NCI-H1417 treated with DMSO at 0.1 percent for 48 hours (cell line): ENCODE results near the gene DNAAF3.
"Not testable (repeated sequence)": the region's sequence is repeated elsewhere in the genome, so short reads cannot be mapped to it uniquely, and the experiment has no call there.

Experiments
- DNase-seq: peaks from one replicate; lab custom pipeline; 2025; lab: John Stamatoyannopoulos, UW

DNAAF3 gene

DNA sequence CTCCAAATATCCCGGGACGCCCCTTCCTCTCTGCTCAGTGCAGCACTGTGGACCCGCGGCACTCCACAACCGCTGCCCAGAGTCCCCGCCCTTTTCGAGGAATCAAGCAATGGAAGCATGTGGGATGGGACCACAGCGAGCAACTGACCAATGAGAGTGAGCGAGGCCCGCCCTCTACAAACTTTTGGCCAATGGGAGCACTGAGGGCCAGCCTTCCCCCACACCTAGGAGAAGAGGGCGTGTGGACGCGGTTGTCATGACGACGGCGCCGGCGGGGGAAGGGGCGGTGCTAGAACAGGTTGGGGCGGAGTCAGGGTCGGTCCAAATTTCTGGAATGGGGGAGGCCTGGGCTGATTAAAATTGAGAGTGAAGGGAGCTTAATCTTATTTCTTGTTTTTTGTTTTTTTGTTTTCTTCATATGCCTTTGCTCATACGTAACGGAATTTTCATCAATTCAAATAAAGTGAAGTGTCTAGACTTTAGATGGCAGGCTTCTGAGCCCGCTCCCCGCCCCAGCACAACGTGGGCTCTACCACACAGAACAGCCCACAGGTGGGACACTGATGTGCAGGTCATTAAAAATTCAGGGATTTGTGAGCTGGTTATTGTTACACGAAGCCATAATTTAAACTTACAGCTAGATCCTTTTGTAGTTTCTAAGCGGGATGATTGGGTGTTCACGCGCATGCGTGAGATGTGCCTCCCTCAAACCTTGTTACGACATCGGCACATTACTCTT is at the start of gene DNAAF3:
DNAAF3 (minus strand) TSS at position 84 of the 739 bp plus-strand sequence. CDS start 200 bp downstream, outside the sequence.
- peak; percentile 93 for DNase-seq

DNA sequence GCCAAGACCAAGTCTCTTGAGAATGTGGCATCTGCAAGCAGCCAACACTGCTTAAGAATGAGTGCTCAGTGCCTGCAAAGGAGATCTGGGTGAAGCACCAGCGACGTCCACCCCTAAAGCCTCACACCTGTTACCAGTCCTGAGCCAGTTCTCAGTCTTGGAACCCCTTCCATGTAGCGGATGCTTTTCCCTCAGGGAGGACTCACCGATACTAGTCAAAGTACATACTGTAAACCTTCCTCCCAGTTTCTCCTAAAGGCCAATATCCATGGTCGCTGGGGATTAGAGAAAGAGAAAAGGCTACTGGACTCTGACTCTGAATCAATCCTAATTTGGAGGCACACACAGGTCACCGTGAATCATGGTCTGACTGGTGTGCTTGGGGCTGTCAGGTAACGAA is 47.1 kb upstream of the DNAAF3 start:
- no peak for DNase-seq

DNA sequence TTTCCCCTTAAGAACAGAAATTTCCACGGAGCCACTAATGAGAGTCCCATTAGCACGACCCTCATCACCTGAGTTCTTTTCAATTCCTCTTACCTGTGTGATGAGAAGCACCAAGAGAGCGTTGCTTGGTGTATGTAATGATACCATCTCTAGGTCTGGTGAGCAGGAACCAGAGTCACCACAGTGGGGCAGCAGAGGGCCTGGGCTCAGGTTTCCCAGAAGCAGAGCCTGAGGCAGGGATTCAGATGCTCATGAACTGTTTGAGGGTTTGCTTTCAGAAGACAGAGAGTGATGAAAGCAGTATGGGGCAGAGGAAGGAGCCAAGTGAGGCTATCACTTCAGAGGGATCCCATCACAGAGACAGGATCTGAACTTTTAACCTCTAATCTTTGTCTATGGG is 46.0 kb upstream of the DNAAF3 start:
- DNase-seq, result no peak

DNA sequence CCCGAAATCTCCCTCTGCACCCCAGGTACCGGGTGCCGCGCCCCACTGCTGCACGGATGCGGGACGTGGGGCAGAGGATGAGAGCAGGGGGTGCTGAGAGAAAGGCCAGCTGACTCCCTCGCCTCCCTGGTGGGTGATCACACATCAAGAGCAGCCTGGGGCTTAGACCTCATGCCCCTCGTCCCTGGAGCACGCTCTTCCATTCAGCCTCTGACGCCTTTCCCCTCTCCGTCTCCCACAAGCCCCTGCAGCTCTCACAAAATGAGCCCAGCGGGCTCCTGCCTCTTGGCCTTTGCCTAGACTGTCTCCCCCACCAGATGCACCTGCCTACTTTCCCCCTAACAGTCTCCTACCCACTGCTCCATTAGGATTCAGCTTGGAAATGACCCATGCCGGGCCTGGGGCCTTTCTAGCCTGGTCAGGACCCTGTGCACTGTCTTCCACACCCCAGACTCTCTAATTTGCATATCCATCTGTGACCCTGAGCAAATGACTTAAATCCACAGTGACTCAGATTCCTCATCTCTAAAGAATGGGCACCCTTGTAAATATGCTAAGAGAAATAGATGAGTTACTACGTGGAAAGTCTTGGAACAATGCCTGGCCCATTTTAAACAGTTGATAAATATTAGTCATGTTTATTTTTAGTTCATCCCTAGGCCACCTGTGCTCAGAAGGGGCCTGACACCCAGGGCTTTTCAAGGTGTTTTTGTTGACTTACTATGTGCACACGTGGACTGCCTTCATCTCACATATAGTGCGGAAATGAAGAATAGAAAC is 43.5 kb upstream of the DNAAF3 start:
- DNase-seq, result peak; percentile 13

DNA sequence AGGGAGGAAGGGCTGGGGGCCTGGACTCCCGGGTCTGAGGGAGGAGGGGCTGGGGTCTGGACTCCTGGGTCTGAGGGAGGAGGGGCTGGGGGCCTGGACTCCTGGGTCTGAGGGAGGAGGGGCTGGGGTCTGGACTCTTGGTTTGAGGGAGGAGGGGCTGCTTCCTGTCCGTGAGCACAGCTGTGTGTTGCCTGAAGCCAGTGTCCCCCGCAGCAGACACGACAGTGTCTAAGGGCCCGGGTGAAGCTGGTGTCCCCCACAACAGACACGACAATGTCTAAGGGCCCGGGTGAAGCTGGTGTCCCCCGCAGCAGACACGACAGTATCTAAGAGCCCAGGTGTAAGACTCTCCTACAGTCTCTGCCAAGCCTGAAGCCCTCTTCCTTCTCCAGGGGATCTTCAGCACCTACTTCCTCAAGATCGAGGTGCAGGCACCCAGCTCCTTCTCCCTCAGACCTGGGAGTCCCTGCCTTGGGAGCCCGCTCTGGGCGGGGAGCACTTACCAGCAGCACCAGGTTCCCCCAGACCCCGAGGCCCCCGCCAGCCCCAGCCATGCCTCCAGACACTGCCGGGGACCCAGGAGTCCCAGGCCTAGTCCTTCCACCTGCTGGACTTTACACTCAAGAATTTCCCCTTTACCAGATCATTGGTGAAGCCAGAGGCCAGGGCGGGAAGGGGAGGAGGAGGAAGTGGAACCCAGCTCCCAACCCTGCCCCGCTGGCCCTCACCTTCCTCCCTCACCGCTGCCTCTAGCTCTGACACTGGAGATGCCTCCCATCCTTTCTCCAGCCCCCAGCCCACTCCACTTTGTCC is 42.7 kb upstream of the DNAAF3 start, which contains the start of gene PTPRH:
PTPRH (minus strand) TSS at position 622 of the 813 bp plus-strand sequence; CDS start at position 554, 68 bp downstream.
- no peak for DNase-seq

DNA sequence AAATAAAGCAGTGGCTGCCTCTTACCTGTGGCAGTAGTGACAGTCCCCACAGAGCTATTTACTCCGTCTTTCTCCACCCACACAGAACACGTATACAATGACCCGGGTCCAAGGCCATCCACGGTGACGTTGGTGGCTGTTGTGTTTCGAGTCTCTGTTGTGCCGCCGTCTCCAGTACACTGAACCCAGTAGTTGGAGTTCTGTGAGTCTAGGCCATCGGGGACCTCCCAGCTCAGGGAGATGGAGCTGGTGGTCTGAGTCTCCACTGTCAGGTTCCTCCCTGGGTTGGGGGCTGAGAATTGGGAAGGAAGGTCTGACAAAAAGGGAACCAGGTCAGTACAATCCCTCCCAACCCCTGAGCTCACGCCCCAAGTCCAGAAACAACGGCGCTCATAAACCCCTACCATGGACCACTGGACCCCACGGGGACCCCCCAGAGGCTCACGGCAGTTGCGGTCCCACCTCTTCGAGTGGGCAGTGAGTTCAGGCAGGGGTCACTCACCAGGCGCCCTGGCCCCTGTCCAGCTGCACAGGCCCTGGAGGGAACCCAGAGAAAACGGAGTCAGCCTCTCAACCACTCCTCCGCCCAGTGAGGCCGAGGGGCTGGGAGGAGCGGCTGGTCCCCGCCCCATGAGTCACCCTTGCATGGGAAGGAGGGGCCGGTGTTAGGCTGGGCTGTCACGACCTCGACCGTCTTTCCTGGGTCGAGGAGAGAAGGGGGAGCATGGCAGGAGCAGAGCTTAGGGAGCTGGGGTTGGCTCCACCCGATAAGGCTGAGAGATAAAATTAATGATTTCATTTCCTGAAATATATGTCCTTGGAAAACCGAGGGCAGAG is 40.5 kb upstream of the DNAAF3 start:
- DNase-seq, result no peak

DNA sequence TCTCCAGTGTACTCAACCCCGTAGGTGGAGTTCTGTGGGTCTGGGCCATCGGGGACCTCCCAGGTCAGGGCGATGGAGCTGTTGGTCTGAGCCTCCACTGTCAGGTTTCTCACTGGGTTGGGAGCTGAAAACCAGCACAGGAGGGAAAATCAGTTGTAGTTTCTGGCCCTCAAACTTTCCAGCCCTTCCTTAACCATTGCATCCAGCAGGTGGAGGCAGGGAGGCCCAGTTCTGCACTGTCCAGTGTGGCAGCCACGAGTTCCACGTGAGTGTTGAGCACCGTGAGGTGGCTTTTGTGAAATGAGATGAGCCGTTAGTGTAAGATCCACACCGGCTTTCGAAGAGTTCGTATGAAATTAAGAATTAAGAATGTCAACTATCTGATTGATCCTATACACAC is 35.8 kb upstream of the DNAAF3 start:
- DNase-seq, result not testable (repeated sequence)

DNA sequence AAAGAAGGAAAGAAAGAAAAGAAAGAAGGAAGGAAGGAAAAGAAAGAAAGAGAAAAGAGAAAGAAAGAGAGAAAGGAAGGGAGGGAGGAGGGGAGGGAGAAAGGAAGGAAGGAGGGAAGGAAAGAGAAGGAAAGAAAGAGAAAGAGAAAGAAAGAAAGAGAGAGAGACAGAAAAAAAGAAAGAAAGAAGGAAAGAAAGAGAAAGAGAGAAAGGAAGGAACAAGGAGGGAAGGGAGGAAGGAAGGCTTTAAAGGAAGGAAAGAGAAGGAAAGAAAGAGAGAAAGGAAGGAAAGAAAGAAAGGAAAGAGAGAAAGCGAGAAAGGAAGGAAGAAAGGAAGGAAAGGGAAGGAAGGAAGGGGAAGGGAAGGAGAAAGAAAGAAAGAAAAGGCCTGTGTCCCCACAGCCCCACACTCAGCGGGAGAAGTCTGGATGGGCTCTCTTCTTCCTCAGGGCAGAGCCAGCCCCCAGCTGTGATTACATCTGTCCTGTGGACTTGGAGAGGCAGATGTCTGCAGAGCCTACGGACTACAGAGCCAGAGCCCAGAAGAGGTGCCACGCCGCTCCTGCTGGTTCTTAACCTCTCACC is 33.3 kb upstream of the DNAAF3 start:
- DNase-seq, result no peak

DNA sequence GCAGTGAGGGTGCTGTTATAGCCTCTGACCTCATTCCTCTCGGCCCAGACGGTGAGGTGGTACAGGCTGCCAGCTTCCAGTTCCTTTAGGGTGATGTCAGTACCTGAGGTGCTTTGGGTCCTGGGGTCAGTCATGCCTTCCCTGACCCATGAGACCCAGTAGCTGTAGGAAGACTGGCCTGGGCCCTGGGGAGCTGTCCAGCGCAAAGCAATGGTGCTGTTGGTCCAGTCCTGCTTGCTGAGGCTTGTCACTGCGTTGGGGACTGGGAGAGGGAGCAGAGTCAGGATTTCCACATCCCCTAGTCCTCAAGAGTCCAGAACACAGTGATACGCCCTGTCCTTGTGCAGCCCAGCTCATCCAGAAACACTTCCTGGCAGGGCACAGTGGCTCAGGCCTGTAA is 32.2 kb upstream of the DNAAF3 start:
- no peak for DNase-seq

DNA sequence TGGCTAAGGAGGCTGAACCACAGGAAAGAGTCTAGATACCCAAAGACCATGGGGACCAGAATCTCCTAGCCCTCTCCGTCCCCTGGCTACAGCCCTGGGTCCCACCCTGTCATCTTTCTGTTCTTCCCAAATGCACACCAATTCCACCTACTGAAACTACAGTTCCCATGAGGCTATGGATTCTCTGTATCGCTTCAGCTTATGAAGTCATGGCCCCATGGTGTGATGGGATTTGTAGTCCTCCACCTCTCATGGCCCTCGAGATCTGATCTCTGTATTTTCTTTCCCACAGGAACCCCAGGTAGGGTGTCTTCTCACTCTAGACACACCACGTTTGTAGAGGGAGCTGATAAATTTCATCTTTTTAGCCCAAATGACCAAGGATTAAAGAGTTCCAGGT is 31.1 kb upstream of the DNAAF3 start:
- DNase-seq, result no peak

DNA sequence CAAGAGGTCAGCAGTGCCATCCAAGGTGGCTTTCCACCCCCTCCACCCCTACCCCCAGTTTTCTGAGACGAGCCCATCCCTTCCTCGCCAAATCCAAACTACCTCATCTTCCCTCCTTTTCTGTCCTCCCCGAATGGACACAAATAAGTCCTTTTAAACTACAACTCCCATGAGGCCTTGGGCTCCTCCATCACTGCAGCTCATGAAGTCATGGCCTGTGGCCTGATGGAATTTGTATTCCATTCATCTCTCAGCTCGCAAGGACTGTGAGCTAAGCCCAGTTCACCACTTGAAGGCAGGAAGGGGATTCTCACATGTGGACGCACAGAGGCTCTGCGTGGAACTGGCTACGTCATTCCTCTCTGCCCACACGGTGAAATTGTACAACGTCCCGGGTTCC is 30.4 kb upstream of the DNAAF3 start:
- no peak for DNase-seq

DNA sequence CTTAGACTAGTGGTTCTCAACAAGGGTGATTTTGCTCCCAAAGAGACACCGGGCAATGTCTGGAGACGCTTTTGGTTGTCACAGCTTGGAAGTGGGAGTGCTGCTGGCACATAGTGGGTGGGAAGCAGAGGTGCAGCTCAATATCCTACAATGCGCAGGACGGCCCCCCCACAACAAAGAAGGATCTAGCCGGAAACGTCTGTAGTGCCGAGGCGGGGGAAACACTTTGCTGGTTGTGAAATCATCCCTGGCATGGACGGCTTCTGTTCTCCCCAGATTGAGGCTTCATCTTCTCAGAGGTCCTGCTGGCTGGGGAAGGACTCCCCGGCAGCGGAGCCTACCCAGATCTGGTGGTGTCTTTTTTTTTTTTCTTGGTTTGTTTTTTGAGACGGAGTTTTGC is 27.1 kb upstream of the DNAAF3 start:
- DNase-seq, result no peak

DNA sequence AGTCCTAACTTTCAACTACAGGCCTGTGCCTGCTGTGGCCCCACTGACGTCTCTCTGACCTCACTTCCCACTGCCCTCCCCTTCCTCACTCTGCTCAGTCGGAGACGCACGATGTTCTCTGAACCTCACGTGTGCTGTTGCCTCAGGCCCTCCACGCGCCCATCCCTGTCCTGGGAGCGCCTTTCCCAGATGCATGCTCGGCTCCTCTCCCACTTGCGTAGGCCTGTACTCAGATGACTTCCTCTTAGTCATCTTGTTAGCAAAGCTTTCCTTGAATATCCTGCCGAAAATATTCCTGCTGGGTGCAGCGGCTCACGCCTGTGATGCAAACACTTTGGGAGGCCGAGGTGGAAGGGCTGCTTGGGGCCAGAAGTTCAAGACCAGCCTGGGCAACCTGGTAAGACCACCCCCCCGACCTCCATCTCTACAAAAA is 23.0 kb upstream of the DNAAF3 start:
- DNase-seq, result no peak

DNA sequence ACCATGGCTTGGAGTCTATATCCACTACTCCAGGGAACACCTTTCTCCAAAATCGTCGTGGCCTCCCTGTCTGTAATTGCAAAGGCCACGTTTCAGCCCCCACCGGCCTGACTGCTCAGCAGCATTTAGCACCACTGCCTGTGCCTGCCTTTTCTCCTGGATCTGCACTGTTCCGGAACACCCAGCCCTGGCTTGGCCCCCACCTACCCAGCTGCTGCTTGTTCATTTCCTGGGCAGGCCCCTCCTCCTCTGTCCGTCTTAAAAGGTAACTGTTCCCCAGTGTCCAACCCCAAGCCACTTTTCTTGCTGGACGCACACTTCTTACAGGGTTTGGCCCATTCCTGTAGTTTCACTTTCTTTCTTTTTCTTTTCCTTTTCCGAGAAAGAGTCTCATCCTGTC is 22.2 kb upstream of the DNAAF3 start:
- DNase-seq, result no peak

DNA sequence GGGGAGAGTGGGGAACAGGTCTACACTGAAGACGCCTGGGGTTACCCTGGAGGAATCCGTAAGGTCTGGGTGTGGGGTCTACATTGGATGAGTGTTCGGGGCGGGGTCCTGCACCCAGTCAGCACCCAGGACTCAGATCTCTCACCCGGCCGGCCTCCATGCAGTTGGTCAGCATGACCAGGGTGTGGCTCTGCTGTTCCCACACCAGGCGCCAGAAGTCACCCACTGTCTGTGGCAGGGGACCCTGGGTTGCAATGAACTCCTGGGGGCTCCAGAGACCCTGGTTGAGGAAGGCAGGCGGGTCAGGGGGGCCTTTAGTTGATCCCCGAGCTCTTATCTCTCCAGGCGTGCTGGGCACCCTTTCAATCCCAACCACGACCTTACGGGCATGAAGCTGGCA is 19.7 kb upstream of the DNAAF3 start:
- no peak for DNase-seq

DNA sequence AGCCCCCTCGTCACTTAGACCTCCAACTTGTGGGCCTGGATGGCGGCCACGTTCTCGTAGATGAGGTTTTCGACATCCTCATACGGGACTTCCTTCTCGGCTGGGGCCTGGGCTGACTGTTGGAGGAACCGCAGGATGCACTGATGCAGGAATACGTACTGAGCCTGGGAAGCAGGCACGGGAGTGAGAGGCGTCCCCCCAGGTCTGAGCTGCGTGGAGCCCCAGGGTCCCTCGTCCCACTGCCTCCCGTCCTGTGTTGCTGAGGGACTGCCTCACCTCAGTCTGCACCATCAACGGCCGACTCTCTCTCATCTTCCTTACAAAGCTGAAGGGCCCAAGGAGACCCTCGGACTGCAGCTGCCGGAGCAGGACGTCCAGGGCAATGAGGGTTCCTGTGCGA is 15.3 kb upstream of the DNAAF3 start:
- DNase-seq, result no peak

DNA sequence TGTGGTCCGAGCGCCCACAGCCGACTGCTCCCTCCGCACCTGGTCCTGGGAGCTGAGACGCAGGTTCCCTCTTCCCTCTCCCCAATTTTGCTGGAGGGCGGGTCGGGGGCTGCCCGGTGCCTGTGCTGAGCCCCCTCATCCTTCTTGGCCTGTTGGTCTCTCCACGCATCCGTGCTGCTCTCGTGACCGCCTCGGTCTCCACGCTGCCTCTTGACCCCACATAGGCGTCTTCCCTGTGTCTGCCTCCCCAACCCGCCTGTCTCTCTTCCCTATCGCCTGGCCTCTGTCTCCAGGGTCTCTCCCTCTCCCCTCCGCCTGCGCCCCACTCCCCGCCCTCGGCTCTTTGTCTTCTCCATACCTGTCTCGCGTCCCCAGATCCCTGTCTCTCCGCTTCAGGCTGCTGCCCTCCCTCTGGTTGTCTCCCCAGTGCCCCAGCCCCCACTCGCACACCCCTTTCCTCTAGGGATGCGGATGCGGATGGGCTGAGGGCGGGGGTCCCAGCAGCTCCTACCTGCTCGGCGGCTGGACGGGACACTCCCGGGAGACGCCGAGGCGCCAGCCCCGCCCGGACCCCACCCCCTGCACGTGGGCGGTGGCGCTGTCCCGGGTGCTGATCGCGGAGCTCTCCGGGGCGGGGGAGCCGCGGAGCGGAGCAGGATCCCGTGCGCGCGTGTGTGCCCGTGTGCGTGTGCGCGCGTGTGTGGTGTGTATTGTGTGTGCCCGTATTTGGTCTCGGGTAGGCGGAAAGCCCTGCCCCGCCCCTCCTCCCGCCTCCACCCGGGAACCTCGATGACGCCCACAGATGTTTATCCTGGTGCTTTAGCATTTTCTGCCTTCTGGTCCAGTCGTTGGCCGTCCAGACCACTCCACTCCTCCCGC is 13.4 kb upstream of the DNAAF3 start, which contains the start of gene SYT5:
SYT5 (minus strand) TSS at position 684 of the 879 bp plus-strand sequence. CDS start 1,248 bp downstream, outside the sequence.
- DNase-seq, result no peak

DNA sequence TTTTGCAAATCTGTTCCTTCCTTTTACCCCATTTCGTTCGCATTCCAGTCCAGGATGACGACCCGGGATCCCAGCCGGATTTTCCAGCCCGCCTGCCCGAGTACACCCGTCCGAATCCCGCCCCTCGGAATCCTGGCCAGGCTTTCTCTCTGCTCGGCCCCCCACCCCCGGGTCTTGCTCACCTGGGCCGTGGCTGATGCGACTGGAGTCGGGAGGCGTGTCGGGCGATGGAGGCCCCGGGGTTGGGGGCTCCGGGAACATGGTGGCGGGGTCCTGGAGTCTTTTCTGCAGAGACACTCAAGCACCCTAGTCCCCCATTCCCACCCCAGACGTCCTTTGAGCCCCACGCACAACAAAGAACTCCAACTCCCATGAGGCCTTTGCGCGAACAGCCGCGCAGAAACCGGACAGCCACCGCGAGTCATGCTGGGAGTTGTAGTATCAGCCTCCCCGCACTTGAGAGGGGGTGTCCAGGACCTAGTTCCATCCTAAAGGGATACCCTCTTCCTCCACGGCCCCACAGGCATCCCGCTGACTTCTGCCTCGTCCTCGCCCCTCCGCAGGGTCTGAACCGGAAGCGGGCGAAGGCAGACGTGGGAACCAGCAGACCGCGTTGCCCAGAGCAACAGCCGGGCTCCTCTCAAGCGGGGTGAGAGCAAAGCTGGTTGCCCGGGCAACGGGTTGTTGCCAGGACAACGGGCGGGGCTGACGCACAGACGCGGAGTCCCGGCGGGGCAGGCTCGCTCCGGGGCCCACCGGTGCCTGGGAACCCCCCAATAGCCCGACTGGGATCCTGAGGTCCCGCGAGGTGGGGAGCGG is 12.6 kb upstream of the DNAAF3 start:
- DNase-seq, result peak; percentile 83

DNA sequence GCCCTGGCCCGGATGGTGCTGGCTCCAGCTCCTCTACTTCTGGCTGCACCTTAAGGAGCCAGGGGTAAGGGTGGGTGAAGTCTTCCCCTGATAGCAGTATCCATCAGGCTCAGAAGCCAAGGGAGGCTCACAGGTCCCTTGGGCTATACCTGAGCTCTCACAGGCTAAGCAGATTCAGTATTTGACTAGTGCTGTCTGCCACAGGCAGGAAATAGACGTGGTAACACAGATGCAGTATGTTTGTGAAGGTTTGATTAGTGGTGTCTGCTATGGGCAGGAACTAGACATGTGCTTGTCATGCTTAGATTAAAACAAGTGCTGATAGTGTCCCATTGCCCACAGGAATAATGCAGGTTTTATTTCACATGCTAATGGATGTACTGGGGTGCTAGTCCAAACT is 9.7 kb upstream of the DNAAF3 start:
- no peak for DNase-seq
